ENCODE data around the gene TAS2R4. TPM values are rescaled to one million over a fixed set of nuclear protein-coding genes. Genes with fewer than 3 reads are reported as not detected.
"Not testable (repeated sequence)": the region's sequence is repeated elsewhere in the genome, so short reads cannot be mapped to it uniquely, and the experiment has no call there.

Gene TAS2R4
- total RNA-seq, 1 donor from 2014 or later, result 2.2 TPM

DNA sequence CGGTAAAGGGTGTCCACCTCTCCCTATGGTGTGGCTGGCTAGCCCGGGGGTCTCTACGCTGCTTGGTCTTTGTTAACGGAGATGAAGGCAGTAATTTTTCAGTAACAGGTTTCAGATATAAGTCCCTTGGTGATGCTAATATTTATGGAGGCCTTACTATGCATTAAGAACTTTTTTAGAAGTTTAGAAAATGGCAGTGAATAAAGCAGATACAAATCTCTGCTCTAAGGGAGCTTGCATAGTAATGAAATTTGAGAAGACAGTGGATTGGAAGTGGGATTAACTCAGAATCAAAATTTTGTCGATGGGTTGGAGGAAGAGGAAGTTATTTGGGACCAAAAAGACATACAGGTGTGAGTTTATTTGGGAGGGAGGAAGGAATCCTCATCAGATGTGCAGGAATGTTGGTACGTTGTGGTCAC is 37.9 kb upstream of the TAS2R4 start:
- Mint-ChIP-seq H3K9me3 (no peaks in the 10 kb centered on the region), H3K27me3 (no peaks in the 10 kb centered on the region), H3K36me3 (peaks cover 24% of the 10 kb centered on the region), H3K27ac (peak overlapping the region; percentile 98), H3K4me3 (peak overlapping the region; percentile 98), H3K4me1 (ENCODE audit: unreplicated experiment) (peaks cover 17% of the 10 kb centered on the region)
- TF ChIP-seq CTCF (conservative IDR thresholded peaks at IDR 0.05), result no peak
- DNase-seq (ENCODE audit: extremely low spot score, unreplicated experiment), result no peak

GRCh38 chr7:141739250-141739649 is 37.2 kb upstream of the TAS2R4 start:
- no peak for TF ChIP-seq CTCF (conservative IDR thresholded peaks at IDR 0.05)
- Mint-ChIP-seq H3K4me3 (peak overlapping the region; percentile 82), H3K9me3 (no peaks in the 10 kb centered on the region), H3K27ac (peak overlapping the region; percentile 98), H3K36me3 (peaks cover 30% of the 10 kb centered on the region), H3K27me3 (no peaks in the 10 kb centered on the region), H3K4me1 (ENCODE audit: unreplicated experiment) (peaks cover 17% of the 10 kb centered on the region)
- DNase-seq (ENCODE audit: extremely low spot score, unreplicated experiment), result no peak

DNA sequence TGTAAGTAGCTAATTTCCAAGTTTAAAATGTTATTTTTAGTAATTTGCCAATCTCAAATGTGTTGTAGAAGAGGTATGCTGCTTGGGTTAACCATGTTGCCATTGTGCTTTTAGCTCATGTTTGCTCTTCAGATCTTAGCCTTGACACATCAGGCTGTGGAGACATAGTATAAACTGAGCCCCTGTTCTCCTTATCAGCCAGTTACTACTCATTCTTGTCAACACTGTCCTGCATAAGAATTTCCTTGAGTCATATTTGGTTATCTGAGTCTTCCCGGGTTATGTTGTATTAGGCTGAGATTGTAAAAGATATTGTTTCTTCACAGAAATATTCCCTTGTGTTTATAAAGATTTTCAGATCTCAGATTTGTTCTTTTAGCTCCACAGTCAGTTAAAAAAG is 34.2 kb upstream of the TAS2R4 start:
- no peaks in the 10 kb centered on the region for H3K9me3 Mint-ChIP-seq
- H3K36me3 Mint-ChIP-seq, result peaks cover 43% of the 10 kb centered on the region
- no peak overlapping the region for H3K4me3 Mint-ChIP-seq
- no peak overlapping the region for H3K27ac Mint-ChIP-seq
- DNase-seq (ENCODE audit: extremely low spot score, unreplicated experiment), result no peak
- H3K4me1 Mint-ChIP-seq (ENCODE audit: unreplicated experiment), result peaks cover 17% of the 10 kb centered on the region
- H3K27me3 Mint-ChIP-seq, result no peaks in the 10 kb centered on the region
- no peak for TF ChIP-seq CTCF (conservative IDR thresholded peaks at IDR 0.05)

- no peak for DNase-seq (ENCODE audit: extremely low spot score, unreplicated experiment)
- H3K27me3 Mint-ChIP-seq, result no peaks in the 10 kb centered on the region
- no peaks in the 10 kb centered on the region for H3K9me3 Mint-ChIP-seq
- peaks cover 43% of the 10 kb centered on the region for H3K36me3 Mint-ChIP-seq
- H3K4me3 Mint-ChIP-seq, result no peak overlapping the region
- no peak overlapping the region for H3K27ac Mint-ChIP-seq
- H3K4me1 Mint-ChIP-seq (ENCODE audit: unreplicated experiment), result peaks cover 13% of the 10 kb centered on the region
- no peak for TF ChIP-seq CTCF (conservative IDR thresholded peaks at IDR 0.05)
These were observed 32.3 kb upstream of the TAS2R4 start for GRCh38 chr7:141744131-141744530.

- Mint-ChIP-seq H3K27me3 (no peaks in the 10 kb centered on the region), H3K27ac (no peak overlapping the region), H3K4me1 (ENCODE audit: unreplicated experiment) (no peaks in the 10 kb centered on the region), H3K36me3 (peaks cover 58% of the 10 kb centered on the region), H3K9me3 (peaks cover 16% of the 10 kb centered on the region), H3K4me3 (no peak overlapping the region)
- no peak for TF ChIP-seq CTCF (conservative IDR thresholded peaks at IDR 0.05)
- DNase-seq (ENCODE audit: extremely low spot score, unreplicated experiment), result no peak
These were observed 28.1 kb upstream of the TAS2R4 start for GRCh38 chr7:141748396-141748795.

DNA sequence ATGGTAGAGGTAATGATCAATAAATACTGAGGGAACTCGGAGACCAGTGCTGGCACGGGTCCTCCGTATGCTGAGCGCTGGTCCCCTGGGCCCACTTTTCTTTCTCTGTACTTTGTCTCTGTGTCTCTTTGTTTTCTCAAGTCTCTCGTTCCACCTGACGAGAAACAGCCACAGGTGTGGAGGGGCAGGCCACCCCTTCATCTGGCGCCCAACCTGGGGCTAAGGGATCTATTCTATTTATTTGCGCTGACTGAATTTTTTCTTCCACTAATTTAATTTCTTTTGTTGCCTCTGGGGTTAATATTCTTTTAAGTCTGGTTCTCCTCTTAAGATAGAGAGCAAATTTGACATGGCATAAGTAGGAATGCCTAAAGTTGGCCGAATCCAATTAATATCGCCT is 24.6 kb upstream of the TAS2R4 start:
- Mint-ChIP-seq H3K36me3 (peaks cover 70% of the 10 kb centered on the region), H3K9me3 (peaks cover 16% of the 10 kb centered on the region)
- H3K27ac Mint-ChIP-seq; DNase-seq (ENCODE audit: extremely low spot score, unreplicated experiment); H3K4me3 Mint-ChIP-seq; H3K4me1 Mint-ChIP-seq (ENCODE audit: unreplicated experiment); H3K27me3 Mint-ChIP-seq: not testable (repeated sequence)
